Esophagus muscularis mucosa (tissue), 4 donors: ENCODE results near the gene CDK5. TPM values are rescaled to one million over a fixed set of nuclear protein-coding genes. Genes with fewer than 3 reads are reported as not detected.

ENCODE experiments used
- DNase-seq: peaks from one replicate; pipeline ENCODE4 v3.0.0-alpha.2; 2017; ENCODE audit errors: extremely low spot score
- H3K27ac ChIP-seq, 4 donors: fragments of 200-600 bp; sonication (generic); replicated peaks in 1 of 4; 1 replicate in 3 of 4; 2 replicates in 1 of 4; pipeline ENCODE4 v1.5.1; 2016 to 2019; ENCODE audit warnings: mild to moderate bottlenecking in 1 of 4
- H3K27me3 ChIP-seq, 4 donors: fragments of 200-600 bp; sonication (generic); one replicate each; pipeline versions ENCODE4 v1.5.1 to v1.6.0; 2016 to 2019
- H3K36me3 ChIP-seq, 4 donors: fragments of 200-600 bp; sonication (generic); one replicate each; pipeline ENCODE4 v1.5.1; 2016 to 2019
- H3K4me1 ChIP-seq, 4 donors: fragments of 200-600 bp; sonication (generic); one replicate each; pipeline ENCODE4 v1.5.1; 2016 to 2019
- H3K4me3 ChIP-seq, 4 donors: fragments of 200-600 bp; sonication (generic); 1 replicate in 2 of 4; 2 replicates in 2 of 4; pipeline ENCODE4 v1.5.1; 2016 to 2019; ENCODE audit warnings: mild to moderate bottlenecking in 4 of 4, moderate library complexity in 1 of 4
- H3K9me3 ChIP-seq, 4 donors: fragments of 200-600 bp; sonication (generic); 1 replicate in 3 of 4; 2 replicates in 1 of 4; pipeline ENCODE4 v1.5.1; 2016 to 2019
- EP300 ChIP-seq: sonication (generic); formaldehyde crosslinking; IDR thresholded peaks from one replicate; pipeline ENCODE4 v1.6.1; 2017; ENCODE audit warnings: antibody characterized with exemption
- POLR2A ChIP-seq: fragments of 450-650 bp; IDR thresholded peaks from one replicate; pipeline ENCODE4 v1.6.1; 2017; ENCODE audit warnings: antibody characterized with exemption, moderate library complexity, mild to moderate bottlenecking, low read depth
- POLR2AphosphoS5 ChIP-seq, 2 donors: sonication (generic); formaldehyde crosslinking; IDR thresholded peaks; one replicate each; pipeline ENCODE4 v1.6.1; 2017; ENCODE audit warnings: antibody characterized with exemption in 2 of 2
- WGBS: methylation state at CpG from one replicate; pipeline ENCODE4 v1.1.5; 2018; 5-methylcytosine and 5-hydroxymethylcytosine counted together
- intact Hi-C: fragments of 100-400 bp; cut with DNase I; formaldehyde crosslinking; loops from one replicate; pipeline ENCODE4 v1.15.1; 2023
- total RNA-seq, 4 donors: library from RNA; depleted of rRNA; stranded (reverse); fragments of >200 nt; gene quantifications; one replicate each; pipeline versions ENCODE4 v1.1.0 to v1.2.1, GENCODE V29; 2016
- TF ChIP-seq, protein P1 (sequence below), 3 experiments: fragments of 200-600 bp in 2 of 3; fragments of 450-650 bp in 1 of 3; sonication (generic) in 2 of 3; IDR thresholded peaks; one replicate each; pipeline ENCODE4 v1.5.1; 2017 to 2019; ENCODE audit warnings: antibody characterized with exemption in 3 of 3, mild to moderate bottlenecking in 2 of 3, moderate library complexity in 1 of 3

The CDK5 gene
- total RNA-seq, 4 donors from 2014 or later = 5.3 to 10.4 (median 9.7) TPM

DNA sequence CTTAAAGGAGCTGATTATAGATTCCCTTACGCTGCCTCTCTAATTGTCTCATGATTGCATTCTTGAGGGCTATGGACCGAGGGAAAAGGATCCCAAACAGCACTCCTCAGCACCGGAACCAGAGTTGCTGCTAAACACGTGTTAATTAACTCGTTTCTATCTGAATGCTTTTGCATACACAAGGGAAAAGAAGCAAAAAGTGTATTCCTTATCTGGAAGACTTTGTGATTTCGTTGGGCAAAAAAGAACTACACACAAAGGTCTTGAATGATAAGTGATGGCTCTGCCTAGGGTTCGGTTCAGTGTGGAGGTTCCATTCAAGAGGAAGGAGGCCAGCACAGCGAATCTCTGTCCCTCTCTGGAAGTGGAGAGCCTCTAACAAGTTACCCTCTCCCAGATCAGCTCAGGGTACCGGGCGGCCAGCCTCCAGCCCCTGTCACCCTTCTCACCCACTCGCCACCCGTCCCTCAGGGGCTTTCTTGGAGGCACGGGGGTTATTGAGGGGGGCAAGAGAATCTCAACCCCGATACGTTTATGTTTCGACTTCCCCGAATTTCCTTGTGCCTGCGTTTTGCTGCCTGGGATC lies 1.2 kb upstream of the CDK5 start:
- intact Hi-C loops = no loop called here
- Histone ChIP-seq H3K27me3 (no peaks in the 10 kb centered on the region), H3K4me3 (peak overlapping the region; percentile 72 to 94 (median 90)), H3K9me3 (no peaks in the 10 kb centered on the region), H3K27ac (peak overlapping the region; percentile 92 to 95 (median 93)), H3K4me1 (peaks cover 53 to 68% (median 63%) of the 10 kb centered on the region in 4 donors), H3K36me3 (peaks cover 0 to 9% (median 3%) of the 10 kb centered on the region in 4 donors)
- DNase-seq = no peak
- WGBS = 4% methylated on average over 16 of the region's 18 CpGs
- TF ChIP-seq POLR2A = no peak
- TF ChIP-seq EP300 = no peak
- TF ChIP-seq POLR2AphosphoS5 (IDR thresholded peaks at IDR 0.05) = no peak
- TF ChIP-seq, protein P1, sequence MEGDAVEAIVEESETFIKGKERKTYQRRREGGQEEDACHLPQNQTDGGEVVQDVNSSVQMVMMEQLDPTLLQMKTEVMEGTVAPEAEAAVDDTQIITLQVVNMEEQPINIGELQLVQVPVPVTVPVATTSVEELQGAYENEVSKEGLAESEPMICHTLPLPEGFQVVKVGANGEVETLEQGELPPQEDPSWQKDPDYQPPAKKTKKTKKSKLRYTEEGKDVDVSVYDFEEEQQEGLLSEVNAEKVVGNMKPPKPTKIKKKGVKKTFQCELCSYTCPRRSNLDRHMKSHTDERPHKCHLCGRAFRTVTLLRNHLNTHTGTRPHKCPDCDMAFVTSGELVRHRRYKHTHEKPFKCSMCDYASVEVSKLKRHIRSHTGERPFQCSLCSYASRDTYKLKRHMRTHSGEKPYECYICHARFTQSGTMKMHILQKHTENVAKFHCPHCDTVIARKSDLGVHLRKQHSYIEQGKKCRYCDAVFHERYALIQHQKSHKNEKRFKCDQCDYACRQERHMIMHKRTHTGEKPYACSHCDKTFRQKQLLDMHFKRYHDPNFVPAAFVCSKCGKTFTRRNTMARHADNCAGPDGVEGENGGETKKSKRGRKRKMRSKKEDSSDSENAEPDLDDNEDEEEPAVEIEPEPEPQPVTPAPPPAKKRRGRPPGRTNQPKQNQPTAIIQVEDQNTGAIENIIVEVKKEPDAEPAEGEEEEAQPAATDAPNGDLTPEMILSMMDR (IDR thresholded peaks at IDR 0.05) = no peak

DNA sequence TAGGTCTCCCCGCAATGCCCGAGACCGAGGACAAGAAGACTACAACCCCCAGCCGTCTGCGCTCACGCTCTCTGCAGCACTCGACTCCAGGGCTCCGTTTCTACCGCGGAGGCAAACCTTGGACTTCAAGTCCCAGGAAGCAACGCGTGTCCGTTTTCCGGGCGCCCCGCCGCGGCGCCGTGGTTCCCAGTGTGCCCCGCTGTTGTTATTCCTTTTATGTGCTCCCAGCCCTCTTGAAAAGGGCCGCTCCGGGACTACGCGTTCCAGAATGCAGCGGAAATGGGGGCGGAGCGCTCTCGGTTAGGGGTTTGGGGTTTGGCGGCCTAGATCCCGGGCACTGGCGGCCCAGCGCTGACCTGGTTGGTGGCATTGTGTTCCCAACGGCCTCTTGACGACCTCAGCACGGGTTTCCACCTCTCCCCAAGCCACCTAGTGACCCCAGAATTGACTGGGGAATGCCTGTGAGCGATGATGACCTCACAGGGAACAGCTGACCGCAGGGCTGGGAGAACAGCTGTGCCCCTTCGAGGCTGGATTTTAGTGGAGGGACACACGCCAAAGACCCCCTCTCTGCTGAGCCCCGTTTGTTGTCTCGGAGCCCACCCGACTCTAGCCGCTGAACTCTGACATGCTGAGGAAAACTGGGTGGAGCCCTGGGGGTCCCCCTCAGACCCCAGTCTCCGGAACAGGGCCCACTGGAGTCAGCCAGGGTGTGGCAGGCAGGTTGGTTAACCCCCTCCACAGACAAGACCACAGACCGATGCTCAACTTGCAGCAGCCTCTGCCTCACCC lies 488 bp upstream of the CDK5 start:
- 2% methylated on average over 20 of the region's 46 CpGs for WGBS
- H3K27me3 ChIP-seq = no peaks in the 10 kb centered on the region
- TF ChIP-seq, protein P1 (IDR thresholded peaks at IDR 0.05) = no peak
- TF ChIP-seq POLR2AphosphoS5 (IDR thresholded peaks at IDR 0.05) = peak; percentile 88 to 95
- TF ChIP-seq POLR2A = peak; percentile 9
- TF ChIP-seq EP300 = no peak
- H3K27ac ChIP-seq = peak overlapping the region; percentile 92 to 95 (median 93)
- peaks cover 0 to 13% (median 6%) of the 10 kb centered on the region in 4 donors for H3K36me3 ChIP-seq
- H3K4me3 ChIP-seq = peak overlapping the region; percentile 72 to 94 (median 90)
- DNase-seq = peak; percentile 100
- intact Hi-C loops = no loop called here
- H3K9me3 ChIP-seq = no peaks in the 10 kb centered on the region
- peaks cover 47 to 61% (median 56%) of the 10 kb centered on the region in 4 donors for H3K4me1 ChIP-seq

DNA sequence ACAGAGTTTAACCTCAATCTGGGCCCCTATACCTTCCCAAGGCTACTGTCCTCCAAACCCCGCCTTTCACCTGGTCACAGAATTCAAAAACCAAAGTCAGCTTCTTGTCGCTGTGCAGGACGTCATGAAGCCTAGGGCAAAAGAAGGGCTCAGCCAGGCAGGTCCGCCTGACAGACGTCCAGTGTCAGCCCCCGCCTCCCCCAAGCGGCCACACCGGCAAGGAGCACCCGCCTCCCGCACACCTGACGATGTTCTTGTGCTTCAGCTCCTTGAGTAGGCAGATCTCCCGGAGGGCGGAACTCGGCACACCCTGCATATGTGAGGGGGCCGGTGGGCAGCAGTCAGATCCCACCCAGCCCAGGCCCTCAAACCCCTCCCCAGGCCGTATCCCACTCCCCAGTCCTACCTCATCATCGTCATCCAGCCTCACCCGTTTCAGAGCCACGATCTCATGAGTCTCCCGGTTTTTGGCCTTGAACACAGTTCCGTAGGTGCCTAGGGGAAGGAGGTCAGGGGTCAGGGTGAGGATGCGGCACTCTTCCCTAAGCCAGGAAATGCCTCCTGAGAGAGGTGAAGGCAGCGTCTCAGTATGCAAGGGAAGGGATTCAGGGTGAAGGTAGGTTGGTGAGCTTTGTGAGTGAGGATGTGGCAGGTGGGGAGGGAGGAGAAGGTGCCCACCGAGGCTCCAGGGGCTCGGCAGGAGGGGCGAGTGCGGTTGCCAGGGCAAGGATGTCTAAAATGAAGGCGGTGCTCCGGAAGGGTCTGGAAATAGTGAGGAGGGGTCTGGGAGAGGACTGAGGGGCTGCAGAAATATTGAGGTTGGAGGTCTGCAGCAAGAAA lies 811 bp downstream of the CDK5 start:
- peak overlapping the region in 2 of 4 donors; percentile 92 to 94 for H3K27ac ChIP-seq

DNA sequence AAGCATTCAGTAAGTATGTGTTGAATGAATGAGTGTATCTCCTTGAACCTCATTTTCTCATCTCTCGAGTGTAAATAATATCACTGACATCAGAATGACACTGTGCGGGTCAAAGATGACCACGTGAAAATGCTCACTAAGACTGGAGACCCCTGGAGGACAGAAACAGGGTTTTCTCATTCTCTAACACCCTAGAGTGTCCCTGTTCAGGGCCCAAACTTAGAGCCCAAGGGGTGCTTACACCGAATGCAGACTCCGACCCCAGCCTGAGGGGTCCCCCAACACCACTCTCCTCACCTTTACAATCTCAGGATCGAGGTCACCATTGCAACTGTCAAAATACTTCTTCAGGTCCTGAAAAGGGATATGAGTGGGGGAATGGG lies 1.4 kb downstream of the CDK5 start:
- H3K9me3 ChIP-seq = no peaks in the 10 kb centered on the region
- peaks cover 33 to 48% (median 42%) of the 10 kb centered on the region in 4 donors for H3K4me1 ChIP-seq
- intact Hi-C loops = no loop called here
- H3K36me3 ChIP-seq = peaks cover 0 to 13% (median 7%) of the 10 kb centered on the region in 4 donors
- H3K27ac ChIP-seq = no peak overlapping the region
- WGBS = 86% methylated on average over 6 of the region's 6 CpGs
- H3K4me3 ChIP-seq = no peak overlapping the region
- no peak for DNase-seq
- H3K27me3 ChIP-seq = peaks cover 0 to 3% (median 0%) of the 10 kb centered on the region in 4 donors
- TF ChIP-seq POLR2AphosphoS5 (IDR thresholded peaks at IDR 0.05) = no peak
- TF ChIP-seq EP300 = no peak
- TF ChIP-seq, protein P1 (IDR thresholded peaks at IDR 0.05) = no peak
- TF ChIP-seq POLR2A = no peak

More for the DNA sequence above, 811 bp downstream of the CDK5 start:
- Histone ChIP-seq H3K36me3 (peaks cover 0 to 13% (median 7%) of the 10 kb centered on the region in 4 donors), H3K27me3 (no peaks in the 10 kb centered on the region), H3K4me3 (peak overlapping the region; percentile 72 to 94 (median 90)), H3K9me3 (no peaks in the 10 kb centered on the region), H3K4me1 (peaks cover 36 to 48% (median 44%) of the 10 kb centered on the region in 4 donors)
- 20% methylated on average over 15 of the region's 29 CpGs for WGBS
- intact Hi-C loops = no loop called here
- DNase-seq = no peak
- TF ChIP-seq, protein P1 (IDR thresholded peaks at IDR 0.05) = no peak
